Stimulated activated CD8-positive, alpha-beta memory T cell treated with anti-CD3 and anti-CD28 coated beads, Interleukin-7, amount 100 ng/mL, for 4 hours (primary cell): Measurements from ENCODE around the gene HLA-DRB1.
"Not testable (repeated sequence)": the region's sequence is repeated elsewhere in the genome, so short reads cannot be mapped to it uniquely, and the experiment has no call there.

Experiments used
- DNase-seq, 2 donors: peaks; one replicate each; pipeline ENCODE4 v3.0.0-alpha.2; 2020; ENCODE audit warnings: low read depth in 2 of 2

HLA-DRB1 gene

DNA sequence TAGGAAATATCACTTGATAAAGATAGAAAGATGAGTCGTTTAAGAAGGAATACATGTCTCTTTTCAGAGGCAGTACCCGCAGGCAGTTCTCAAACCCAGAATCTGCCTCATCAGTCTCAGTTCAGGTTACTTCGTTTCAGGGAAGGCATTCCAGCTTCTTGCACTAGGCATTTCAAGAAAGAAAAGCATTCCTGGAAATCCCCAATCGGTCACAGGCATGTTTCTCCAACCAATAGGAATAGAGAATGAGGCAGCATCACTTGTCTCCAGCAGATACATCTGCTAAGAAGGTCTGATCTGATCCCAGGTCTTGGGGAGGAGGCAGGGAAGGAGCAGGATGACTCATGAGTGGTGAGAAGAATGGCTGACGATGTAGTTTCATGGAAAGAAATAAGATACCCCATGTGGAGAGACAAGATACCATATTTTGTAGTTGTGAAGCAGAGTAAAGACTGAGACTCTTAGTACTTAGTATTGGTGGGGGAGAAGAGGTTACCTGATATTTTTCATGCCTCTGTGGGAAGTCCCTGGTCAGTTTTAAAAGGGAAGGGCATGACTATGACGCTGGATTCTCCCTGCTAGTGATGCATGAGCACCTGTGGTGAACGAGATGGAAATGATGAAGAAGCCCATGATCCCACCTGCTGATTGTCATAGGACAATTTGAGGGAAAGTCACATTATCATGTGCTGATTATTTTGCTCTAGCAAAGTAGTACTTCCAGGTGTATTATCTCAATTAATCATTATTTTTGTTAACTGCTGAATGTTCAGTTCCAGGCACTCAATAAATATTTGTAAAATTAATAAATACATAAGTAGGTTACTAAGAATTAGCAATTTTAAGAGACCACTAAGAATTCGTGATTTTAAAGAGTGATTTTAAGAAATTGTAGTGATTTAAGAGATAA, 20.3 kb upstream of the HLA-DRB1 start:
- DNase-seq, result peak; percentile 30 to 43

DNA sequence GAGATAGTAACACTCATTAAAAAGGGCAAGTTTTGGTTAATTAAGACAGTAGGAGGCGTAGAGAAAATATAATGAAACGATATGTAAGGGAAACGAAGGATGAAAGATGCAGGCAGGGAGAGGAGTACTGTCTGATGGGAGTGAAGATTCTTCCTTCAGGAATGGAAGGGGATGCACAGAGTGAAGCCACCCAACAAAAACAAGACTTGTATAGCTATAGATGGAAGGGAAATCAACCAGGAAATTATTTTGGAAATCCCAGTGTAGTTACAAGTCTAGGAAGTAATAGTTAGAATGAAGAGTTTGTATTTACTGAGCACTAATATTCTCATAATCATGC, 19.7 kb upstream of the HLA-DRB1 start:
- no peak for DNase-seq

DNA sequence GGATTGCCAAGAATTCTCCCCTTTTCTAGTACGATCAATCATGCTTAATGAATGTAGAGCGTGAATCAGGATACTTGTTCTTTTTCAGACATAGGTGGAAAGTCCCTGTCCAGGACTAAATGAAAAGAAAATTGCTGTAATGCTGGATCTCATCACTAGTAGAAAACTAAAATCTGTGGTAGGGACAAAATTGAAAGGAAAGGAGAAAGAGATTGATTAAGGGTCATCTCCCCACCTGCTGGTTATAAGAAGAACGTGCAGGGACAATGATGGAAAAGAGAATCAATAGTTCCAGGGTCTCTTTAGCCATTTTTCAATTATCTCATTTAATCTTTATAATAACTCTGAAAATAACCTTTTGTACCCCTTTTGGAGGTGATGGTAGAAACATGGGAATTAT, 18.7 kb upstream of the HLA-DRB1 start:
- no peak for DNase-seq

DNA sequence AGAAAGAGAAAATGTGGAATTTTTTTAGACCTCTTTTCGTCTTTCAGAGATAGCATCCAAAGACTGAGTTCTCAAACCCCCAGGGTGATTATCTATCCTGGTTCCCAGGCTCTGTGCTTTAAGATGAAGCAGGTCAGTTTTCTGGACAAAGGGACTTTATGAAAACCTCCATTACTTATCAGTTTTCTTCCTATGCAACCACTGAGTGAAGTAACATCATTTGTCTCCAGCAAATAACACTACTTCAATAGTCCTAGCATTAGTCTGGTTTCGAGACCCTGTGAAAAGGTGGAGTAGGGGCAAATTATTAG, 18.3 kb upstream of the HLA-DRB1 start:
- DNase-seq, result no peak

DNA sequence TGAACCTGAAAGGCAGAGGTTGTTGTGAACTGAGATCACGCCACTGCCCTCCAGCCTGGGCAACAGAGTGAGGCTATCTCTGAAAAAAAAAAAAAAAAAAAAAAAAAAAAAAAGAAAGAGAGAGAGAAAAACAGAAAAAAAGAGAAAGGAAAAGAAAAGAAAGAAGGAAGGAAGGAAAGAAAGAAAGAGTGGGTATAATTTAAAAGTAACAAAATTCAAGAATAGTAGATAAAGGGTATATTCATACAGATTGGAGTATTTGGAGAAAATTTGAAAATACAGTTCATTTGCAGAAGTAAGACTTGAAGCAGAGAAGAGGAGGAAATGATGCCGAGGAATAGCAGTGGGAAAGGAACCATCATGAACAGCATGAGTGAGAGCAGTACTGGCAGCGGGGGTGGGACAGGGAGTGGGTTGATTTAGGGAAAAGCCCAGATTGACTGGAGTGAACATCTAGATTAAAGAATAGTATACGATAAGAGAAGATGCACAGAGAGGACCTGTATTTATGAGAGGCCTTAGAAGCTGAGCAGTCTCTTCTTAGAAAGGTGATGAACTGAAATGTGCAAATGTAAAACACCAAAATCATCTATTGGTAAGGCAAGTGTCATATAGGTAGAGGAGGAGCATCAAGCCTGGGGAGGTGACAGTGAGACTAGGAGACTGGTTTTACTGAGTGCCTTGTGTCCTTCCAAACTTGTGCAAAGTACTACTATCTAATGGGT, 17.8 kb upstream of the HLA-DRB1 start:
- DNase-seq, result no peak

DNA sequence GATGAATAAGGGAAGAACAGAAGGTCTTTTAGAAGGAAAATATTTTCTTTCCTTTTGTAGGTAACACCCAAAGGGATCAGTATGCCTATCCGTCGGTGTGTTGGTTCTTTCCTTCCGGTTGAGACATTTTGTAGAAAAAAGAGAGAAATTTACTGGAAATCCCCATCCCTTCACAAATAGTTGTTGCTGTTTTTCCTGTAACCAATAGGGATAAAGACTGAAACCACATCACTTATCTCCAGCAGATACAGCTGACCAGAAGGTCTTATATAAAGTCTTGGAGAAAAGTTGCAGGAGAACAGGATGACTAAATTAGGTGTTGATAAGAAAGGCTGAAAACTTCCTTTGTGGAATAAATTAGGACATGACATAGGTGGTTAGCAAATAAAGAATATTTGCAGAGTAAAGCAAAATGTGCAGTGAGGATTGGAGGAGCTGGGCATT, 14.8 kb upstream of the HLA-DRB1 start:
- DNase-seq, result no peak

DNA sequence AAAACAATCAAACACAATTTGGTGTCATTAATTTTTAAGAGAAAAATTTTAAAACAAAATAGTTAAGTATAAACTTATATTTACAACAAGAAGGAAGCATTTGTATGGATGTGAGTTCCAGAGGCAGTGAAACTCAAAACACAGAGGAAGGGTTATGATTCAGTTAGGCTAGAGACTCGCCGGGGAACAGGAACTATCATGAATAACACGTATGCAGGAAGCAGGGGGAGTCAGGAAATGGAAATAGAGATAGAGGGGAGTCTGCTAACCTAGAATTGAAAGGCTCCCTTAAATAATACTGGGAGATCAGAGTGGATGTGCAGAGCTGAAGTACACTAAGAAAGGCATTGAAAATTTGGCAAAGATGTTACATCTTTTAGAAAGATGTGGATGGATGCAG, 14.2 kb upstream of the HLA-DRB1 start:
- no peak for DNase-seq

DNA sequence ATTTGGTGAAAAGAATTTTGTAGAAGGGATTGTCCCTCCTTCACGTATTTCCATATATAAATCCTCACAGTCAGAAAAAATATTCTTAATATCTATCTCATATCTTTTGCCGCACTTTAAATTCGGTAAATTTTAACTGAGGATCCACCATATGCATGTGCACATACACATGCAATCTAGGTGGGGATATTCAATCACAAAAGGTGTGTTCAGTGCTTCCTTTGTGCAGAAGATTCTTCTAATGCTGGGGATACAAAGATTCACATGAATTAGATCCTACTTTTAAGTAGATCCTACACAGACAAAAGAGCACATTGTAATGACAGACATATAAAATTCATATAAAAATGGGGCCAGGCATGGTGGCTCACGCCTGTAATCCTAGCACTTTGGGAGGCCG, 13.6 kb upstream of the HLA-DRB1 start:
- DNase-seq, result no peak

DNA sequence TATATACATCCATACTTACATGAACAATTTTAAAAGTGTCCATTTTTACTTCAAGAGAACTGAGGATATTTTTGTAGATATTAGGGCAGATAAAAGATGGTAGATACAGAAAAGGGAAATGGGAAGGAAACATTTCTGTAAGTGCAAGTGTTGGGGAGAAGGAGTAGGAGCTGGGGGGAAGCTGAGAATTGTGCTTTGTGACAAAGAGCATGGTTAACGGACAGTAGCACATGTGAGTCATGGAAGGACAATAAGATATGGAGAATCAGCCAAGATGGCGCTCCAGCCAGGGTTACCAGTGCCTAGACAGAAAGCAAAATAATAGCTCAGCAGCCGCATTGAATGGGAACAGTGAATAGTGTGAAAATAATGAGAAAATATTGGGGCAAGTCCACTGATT, 12.7 kb upstream of the HLA-DRB1 start:
- no peak for DNase-seq

DNA sequence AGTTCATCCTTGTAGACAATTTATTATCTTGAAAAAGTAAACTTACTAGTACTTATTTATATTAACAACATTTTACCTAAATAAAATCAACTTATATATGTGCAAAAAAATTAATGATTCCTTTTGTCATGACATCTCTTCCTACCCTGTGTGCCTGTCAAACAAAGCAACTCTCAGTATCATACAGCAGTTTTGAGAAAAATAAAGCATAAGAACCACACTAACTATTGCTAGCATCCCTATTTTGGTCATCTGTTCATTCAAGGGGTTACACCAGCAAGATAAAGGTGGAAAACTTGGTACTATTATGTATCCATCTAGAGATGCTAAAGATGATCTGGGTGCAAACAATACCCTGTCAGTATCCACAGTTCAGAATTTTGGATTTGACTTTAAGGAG, 7.4 kb upstream of the HLA-DRB1 start:
- no peak for DNase-seq

DNA sequence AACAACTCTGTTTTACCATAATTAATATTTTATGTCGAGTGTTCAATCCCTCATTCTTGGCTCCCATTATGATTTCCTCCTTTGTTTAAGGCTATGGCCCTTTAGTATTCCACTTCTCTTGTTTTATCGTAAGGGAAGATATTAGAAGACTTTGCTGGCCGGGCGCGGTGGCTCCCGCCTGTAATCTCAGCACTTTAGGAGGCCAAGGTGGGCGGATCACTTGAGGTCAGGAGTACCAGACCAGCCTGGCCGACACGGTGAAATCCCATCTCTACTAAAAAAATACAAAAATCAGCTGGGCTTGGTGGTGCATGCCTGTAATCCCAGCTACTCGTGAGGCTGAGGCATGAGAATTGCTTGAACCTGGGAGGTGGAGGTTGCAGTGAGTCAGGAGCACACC, 1.1 kb upstream of the HLA-DRB1 start:
- DNase-seq, result not testable (repeated sequence)

DNA sequence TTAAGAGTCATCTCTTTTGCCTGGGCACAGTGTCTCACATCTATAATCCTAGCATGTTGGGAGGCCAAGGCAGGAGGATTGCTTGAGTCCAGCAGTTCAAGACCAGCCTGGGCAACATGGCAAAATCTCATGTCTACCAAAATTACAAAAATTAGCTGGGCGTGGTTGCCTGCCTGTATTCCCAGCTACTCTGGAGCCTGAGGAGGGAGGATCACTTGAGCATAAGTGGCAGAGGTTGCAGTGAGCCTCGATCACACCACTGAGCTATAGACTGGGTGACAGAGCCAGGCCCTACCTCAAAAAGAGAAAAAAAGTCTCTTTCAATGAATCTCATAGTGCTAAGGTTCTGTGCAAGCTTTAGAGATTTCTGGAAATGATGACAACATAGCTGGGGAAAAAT, 1.5 kb downstream of the HLA-DRB1 start:
- DNase-seq, result no peak

DNA sequence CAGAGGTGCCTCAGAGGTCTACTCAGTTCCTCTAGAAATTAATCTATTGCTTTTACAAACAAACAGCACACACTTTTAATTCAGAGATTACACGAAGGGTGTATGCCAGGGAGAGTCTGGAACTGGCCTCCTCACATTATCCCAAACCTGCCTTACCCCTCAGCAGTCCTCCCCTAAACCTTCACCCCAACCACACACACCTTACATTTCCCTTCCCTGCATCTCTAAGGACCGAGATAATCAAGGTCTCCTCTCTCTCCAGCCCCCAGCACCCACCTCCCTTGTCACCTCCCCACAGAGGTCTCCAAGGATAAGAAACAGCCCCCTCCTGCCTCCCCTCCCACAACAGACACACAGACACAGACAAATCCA, 6.1 kb downstream of the HLA-DRB1 start:
- DNase-seq, result no peak

DNA sequence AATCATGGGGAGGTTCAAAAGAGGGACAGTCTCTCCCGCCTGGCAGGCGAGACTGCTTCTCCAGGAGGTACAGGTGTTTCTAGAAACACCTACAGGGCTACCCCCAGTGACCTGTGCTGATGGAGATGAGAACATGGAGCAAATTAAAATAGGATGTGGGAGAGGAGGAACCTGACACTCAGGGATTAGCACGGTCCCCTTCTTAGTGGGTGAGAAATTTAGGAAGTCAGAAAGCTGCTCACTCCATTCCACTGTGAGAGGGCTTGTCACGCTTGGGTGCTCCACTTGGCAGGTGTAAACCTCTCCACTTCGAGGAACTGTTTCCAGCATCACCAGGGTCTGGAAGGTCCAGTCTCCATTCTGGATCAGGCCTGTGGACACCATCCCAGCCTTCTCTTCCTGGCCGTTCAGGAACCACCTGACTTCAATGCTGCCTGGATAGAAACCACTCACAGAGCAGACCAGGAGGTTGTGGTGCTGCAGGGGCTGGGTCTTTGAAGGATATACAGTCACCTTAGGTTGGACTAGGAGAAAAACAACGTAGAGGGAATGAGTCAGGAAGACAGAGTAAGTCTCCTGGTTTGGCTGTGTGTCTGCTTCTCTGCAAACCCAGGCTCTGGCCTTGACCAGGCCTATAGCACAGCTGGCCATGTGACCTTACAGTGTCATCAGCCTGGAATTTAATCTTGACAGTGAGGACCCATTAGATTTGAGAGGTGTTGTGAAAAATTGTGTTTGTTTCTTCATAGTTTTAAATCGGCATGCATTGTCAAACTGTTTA, 8.1 kb downstream of the HLA-DRB1 start:
- DNase-seq, result no peak

DNA sequence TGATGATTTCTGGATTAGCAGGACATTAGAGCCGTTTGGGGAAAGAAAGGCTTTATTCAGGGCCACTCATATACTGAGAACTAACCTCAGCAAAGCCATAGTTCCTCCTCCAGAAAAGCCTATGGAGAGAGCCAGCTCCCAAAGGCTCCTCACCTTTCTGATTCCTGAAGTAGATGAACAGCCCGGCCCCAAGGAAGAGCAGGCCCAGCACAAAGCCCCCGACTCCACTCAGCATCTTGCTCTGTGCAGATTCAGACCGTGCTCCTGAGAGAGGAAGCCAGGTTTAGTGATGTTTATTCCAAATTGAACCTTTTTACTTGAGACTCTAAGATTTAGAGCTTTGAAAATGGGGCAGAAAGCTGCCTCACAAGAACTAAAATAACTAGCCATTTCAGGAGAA, 9.1 kb downstream of the HLA-DRB1 start:
- no peak for DNase-seq

DNA sequence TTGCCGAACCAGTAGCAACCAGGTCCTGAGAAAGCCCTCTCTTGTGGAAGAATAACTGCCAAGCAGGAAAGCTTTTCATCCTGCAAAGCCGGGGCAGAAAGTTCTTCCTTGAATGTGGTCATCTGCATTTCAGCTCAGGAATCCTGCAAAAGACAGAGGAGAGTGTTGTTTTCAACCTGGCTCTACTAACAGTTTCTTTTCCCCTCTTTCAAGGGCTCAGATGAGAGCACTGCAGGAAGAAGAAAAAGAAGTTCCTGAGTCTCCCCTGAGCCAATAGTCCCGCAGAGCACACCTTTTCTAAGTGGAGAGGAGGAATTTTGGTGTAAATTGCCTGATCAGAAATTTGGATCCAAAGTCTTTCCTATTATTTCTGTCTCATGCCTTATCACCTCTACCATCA, 10.7 kb downstream of the HLA-DRB1 start:
- no peak for DNase-seq

DNA sequence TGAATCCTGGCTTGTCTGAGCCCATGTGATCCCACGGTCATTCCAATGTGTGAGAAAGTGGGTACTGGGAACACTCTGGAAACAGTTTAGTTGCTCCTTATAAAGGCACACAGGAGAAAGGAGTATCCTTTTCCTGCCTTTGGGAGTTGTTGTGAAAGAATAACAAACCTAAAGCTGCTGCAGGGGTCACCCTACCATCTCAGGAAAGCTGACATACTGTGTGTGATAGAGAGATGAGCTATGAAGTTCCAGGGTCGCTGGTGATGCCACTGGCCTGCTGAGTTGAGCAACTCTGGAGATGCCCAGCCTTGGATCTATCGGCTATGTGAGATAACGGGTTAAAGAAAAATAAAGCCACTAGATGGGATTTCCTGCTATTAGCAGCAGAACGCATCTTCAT, 12.2 kb downstream of the HLA-DRB1 start:
- DNase-seq, result not testable (repeated sequence)

DNA sequence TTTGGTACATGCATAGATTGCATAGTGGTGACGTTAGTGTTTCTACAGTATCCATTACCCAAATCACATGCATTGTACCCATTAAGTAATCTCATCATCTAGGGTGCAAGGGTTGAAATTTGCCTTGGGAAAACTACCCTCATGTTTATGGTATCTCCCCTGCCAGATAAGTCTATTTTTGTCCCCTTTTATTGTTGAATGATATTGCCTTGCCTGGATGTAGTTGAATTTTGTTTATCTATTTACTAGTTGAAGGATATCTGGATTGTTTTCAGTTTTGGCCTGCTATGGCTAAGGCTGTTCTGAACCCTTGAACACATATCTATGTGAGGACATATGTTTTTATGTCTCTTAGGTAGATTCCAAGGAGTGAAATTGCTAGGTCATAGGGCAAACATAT, 13.4 kb downstream of the HLA-DRB1 start:
- DNase-seq, result no peak

DNA sequence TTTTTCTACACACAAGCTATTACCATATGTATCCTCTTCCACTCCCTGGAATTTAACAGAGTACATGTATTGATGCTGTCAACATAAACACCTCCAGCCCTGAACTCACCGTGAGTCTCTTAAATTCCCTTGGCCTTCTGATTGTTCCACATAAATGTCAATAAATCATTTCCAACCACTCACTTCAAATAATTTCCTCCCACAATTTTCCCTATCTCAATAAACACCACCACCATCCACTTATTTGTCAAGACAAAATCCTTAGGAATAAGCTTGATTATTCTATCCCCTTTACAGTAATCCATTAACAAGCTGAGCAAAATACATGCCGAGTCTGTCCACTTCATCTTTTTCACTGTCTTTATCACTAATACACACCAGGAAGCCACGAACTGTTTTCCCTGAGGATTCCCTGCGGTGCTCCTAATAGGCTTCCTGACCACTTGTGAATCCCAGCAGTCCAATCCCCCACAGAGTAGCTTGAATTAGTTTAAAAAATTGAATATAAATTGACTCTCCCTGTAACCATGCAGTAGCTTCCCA, 19.2 kb downstream of the HLA-DRB1 start:
- no peak for DNase-seq

DNA sequence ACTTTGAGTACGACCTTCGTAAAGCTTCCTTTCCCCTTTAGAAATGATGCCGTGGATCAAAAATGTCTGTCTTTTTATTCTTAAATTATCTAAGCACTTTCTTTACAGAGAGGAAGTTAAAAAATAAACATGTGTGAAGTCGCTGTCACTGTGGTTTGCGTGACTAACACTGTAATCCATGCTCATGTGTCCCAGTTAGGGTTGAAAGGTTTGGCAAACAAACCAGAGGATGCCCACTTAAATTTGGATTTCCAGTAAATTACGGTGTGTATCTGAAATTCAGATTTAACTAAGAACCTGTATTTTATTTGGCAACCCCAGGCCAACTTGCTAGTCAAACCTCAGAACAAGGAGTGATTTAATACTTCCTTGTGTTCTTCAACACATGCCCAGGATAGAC, 21.1 kb downstream of the HLA-DRB1 start:
- no peak for DNase-seq

DNA sequence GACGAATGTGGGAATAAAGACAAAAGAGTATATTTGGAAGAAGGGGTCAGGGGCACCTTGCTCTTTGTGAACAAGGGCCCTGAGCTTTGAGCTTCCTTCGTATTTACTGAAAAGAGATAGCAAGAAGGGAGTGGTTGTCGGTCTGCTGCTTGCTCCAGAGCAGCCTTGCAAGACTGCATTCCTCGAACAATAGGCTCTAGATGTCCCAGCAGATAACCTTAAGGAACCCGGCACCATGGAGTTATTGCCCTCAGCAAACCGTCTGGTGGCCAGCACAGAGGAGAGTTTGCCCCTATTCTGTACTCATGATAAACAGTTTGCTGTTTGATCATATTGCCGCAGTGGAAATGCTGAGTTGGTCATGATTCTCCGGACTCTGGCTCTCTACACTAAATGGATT, 22.7 kb downstream of the HLA-DRB1 start:
- no peak for DNase-seq

DNA sequence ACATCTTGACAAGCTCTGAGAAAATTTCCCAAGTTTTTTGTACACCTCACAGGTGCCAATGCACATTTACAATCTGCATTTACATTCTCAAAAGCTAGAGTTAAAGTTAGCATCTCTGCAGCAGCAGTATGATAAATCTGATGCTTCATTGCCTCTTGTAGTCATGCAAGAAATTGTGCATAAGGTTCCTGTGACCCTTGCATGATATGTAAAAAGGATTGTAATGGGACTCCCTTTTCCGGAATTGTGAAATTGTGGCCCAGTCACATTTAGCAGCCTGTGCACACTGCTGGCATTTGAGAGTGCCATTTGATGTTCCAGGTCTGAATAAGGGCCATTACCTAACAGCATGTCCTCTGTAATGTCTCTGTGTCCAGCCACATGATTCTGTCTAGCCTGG, 24.1 kb downstream of the HLA-DRB1 start:
- no peak for DNase-seq

DNA sequence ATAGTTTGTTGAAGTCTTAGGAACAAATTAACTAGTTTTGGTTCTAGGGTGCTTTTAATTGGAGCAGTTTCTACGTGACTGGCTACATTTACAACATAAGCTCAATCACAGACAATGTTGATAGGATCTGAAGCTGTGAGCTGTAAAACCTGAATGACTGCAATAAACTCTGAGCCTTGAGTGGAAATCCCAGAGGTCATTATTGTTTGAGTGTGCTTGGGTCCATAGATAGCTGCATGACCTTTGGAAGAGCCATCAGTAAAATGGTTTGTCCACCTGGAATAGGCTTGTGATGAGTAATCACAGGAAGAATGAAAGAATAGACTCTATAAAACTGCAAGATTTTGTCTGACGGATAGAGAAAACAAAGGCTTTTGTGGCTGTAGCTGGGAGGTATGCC, 26.7 kb downstream of the HLA-DRB1 start:
- no peak for DNase-seq
